Activated CD4-positive, alpha-beta T cell treated with anti-CD3 and anti-CD28 coated beads for 36 hours (primary cell): ENCODE measurements around the gene ADSL. TPM values are rescaled to one million over a fixed set of nuclear protein-coding genes. Genes with fewer than 3 reads are reported as not detected.
"Not testable (repeated sequence)": the region's sequence is repeated elsewhere in the genome, so short reads cannot be mapped to it uniquely, and the experiment has no call there.

ENCODE experiments used
- ATAC-seq: fragments of 200-7000 bp; cut with Tn5 transposase; one replicate; pipeline ENCODE4 v1.10.0; 2021; ENCODE audit warnings: mild to moderate bottlenecking, moderate library complexity
- CTCF ChIA-PET: fragments of 350-600 bp; sonication (Branson Sonifier 250); formaldehyde crosslinking; loops from one replicate; lab custom pipeline; 2021; ENCODE audit warnings: antibody characterized with exemption; lab: Charles Lee
- POLR2A ChIA-PET: fragments of 350-600 bp; sonication (Branson Sonifier 250); formaldehyde crosslinking; loops from one replicate; lab custom pipeline; 2021; ENCODE audit warnings: antibody characterized with exemption, inconsistent platforms; lab: Charles Lee
- DNase-seq: peaks from one replicate; pipeline ENCODE4 v3.0.0-alpha.2; 2020
- H3K27ac Mint-ChIP-seq: one replicate; pipeline ENCODE4 v1.8.0; 2021; ENCODE audit warnings: mixed read lengths
- H3K27me3 Mint-ChIP-seq: one replicate; pipeline ENCODE4 v1.8.0; 2021; ENCODE audit warnings: mixed read lengths
- H3K36me3 Mint-ChIP-seq: one replicate; pipeline ENCODE4 v1.8.0; 2021; ENCODE audit warnings: low read depth, mixed read lengths
- H3K4me1 Mint-ChIP-seq: one replicate; pipeline ENCODE4 v1.8.0; 2021; ENCODE audit warnings: mixed read lengths
- H3K4me3 Mint-ChIP-seq: one replicate; pipeline ENCODE4 v1.8.0; 2021; ENCODE audit warnings: mild to moderate bottlenecking, moderate library complexity, mixed read lengths
- H3K9me3 Mint-ChIP-seq: one replicate; pipeline ENCODE4 v1.8.0; 2021; ENCODE audit warnings: low read depth, mixed read lengths
- intact Hi-C, 2 experiments: fragments of 100-400 bp; cut with DNase I in 1 of 2; cut with micrococcal nuclease in 1 of 2; formaldehyde crosslinking; loops; one replicate each; pipeline versions ENCODE4 v1.14.2 to v1.15.1; 2022 to 2024; cut with DNase I, micrococcal nuclease
- total RNA-seq, 2 experiments: library from RNA; stranded (reverse); gene quantifications; one replicate each; pipeline ENCODE4 v1.2.3, GENCODE V29; 2021

The ADSL gene
- total RNA-seq, 2 experiments from 2014 or later, result 125 to 172 TPM

DNA sequence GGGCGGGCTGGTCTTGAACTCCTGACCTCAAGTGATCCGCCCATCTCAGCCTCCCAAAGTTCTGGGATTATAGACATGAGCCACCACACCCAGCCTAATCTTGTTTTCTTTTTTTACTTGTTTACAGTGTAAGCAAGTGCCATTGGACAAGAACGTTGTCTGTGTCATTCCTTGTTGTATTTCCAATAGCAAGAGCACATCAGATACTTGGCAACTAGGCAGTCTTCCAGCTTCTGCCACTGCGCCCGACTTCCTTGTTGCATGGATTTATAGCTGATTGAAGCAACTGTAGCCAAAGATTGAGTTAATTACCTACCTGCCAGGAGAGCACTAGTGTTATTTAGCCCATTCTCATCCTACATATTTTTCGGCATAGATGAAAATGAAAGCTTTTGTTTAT lies 21.0 kb downstream of the ADSL start:
- CTCF ChIA-PET, result interaction anchor here (0.6 to 1.3 kb wide), 2 partner anchors 19 to 832 kb away, joined by 3 to 6 read pairs; no protein-coding TSS in a partner anchor
- intact Hi-C loops, result no loop called here
- Mint-ChIP-seq H3K36me3 (peaks cover 68% of the 10 kb centered on the region), H3K4me1 (peaks cover 13% of the 10 kb centered on the region), H3K9me3 (no peaks in the 10 kb centered on the region), H3K27me3 (no peaks in the 10 kb centered on the region), H3K4me3 (no peak overlapping the region), H3K27ac (peak overlapping the region; percentile 47)
- POLR2A ChIA-PET, result no interaction called here
- no peak for DNase-seq
- ATAC-seq, result no peak

GRCh38 chr22:40368016-40368415 lies 21.7 kb downstream of the ADSL start:
- intact Hi-C loops, result no loop called here
- no peaks in the 10 kb centered on the region for H3K27me3 Mint-ChIP-seq
- no peak overlapping the region for H3K4me3 Mint-ChIP-seq
- ATAC-seq (no peak), DNase-seq (no peak)
- POLR2A ChIA-PET, result interaction anchor here (0.7 kb wide), 1 partner anchor 64 kb away, joined by 3 read pairs; no protein-coding TSS in a partner anchor
- H3K36me3 Mint-ChIP-seq, result peaks cover 62% of the 10 kb centered on the region
- H3K9me3 Mint-ChIP-seq, result no peaks in the 10 kb centered on the region
- peaks cover 19% of the 10 kb centered on the region for H3K4me1 Mint-ChIP-seq
- CTCF ChIA-PET, result interaction anchor here (0.6 to 1.3 kb wide), 4 partner anchors 20 to 833 kb away, joined by 3 to 6 read pairs (median 3); no protein-coding TSS in a partner anchor
- no peak overlapping the region for H3K27ac Mint-ChIP-seq

DNA sequence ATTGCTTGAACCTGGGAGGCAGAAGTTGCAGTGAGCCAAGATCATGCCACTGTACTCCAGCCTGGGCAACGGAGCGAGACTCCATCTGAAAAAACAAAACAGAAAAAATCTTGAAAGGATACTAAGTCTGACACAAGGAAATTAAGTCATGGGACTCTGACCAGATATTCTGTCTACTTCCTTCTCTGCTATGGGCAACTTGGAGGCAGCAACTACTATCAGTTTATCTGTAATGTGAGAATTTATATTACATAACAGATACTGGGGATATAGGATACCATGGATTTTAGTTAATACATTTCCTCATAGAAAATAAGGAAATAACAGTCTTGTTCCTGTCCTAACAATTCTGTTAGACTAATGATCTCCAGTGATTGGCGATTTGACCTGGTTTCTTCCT lies 22.5 kb downstream of the ADSL start:
- ChIA-PET POLR2A (no interaction called here), CTCF (interaction anchor here (1.3 kb wide), 1 partner anchor 20 kb away, joined by 6 read pairs; no protein-coding TSS in a partner anchor)
- H3K9me3 Mint-ChIP-seq, result no peaks in the 10 kb centered on the region
- H3K4me1 Mint-ChIP-seq, result peaks cover 23% of the 10 kb centered on the region
- no peaks in the 10 kb centered on the region for H3K27me3 Mint-ChIP-seq
- intact Hi-C loops, result no loop called here
- DNase-seq (no peak), ATAC-seq (no peak)
- no peak overlapping the region for H3K4me3 Mint-ChIP-seq
- peak overlapping the region; percentile 28 for H3K27ac Mint-ChIP-seq
- H3K36me3 Mint-ChIP-seq, result peaks cover 58% of the 10 kb centered on the region

DNA sequence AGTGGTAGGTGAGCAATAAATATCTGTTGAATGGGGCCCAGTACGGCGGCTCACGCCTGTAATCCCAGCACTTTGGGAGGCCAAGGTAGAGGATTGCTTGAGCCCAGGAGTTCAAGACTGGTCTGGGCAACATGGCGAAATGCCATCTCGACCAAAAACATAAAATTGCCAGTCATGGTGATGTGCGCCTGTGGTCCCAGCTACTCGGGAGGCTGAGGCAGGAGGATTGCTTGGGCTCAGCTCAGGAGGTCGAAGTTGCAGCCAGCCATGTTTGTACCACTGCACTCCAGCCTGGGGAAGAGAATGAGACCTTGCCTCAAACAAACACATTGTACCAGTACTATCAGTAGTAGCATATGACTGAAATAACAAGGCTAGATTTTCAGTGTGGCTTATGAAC lies 28.3 kb downstream of the ADSL start:
- CTCF ChIA-PET, result interaction anchor here (0.7 to 2.1 kb wide), 3 partner anchors 26 to 271 kb away, joined by 3 to 5 read pairs (median 4); no protein-coding TSS in a partner anchor

DNA sequence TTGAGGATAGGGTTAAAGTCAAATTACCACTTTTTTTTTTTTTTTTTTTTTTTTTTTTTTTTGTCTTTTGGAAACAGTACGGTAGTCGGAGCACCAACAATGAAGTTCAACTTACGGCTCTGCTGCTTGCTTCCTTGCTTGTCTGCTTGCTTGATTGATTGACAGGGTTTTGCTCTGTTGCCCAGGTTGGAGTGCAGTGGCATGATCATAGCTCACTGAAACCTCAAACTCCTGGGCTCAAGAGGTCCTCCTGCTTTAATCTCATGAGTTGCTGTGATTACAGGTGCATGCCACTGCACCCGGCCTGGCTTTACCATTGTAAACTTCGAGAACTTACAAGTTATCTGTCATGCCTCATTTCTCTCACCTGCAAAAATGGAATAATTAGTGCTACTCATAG lies 29.8 kb downstream of the ADSL start:
- ChIA-PET POLR2A (interaction anchor here (0.6 kb wide), 2 partner anchors 77 to 774 kb away, joined by 3 to 4 read pairs; no protein-coding TSS in a partner anchor), CTCF (interaction anchor here (0.7 to 2.1 kb wide), 3 partner anchors 11 to 674 kb away, joined by 3 to 5 read pairs (median 4); no protein-coding TSS in a partner anchor)
- no peaks in the 10 kb centered on the region for H3K27me3 Mint-ChIP-seq
- H3K4me1 Mint-ChIP-seq, result peaks cover 26% of the 10 kb centered on the region
- peaks cover 13% of the 10 kb centered on the region for H3K36me3 Mint-ChIP-seq
- ATAC-seq (no peak), DNase-seq (no peak)
- no peak overlapping the region for H3K4me3 Mint-ChIP-seq
- no peaks in the 10 kb centered on the region for H3K9me3 Mint-ChIP-seq
- intact Hi-C loops, result no loop called here
- H3K27ac Mint-ChIP-seq, result no peak overlapping the region

More for the DNA sequence above, 28.3 kb downstream of the ADSL start:
- POLR2A ChIA-PET, result no interaction called here
- Mint-ChIP-seq H3K4me1 (peaks cover 30% of the 10 kb centered on the region), H3K9me3 (no peaks in the 10 kb centered on the region), H3K27me3 (no peaks in the 10 kb centered on the region), H3K4me3 (no peak overlapping the region), H3K36me3 (peaks cover 18% of the 10 kb centered on the region), H3K27ac (no peak overlapping the region)
- intact Hi-C loops, result no loop called here
- no peak for DNase-seq
- no peak for ATAC-seq

- POLR2A ChIA-PET, result no interaction called here
- Mint-ChIP-seq H3K27ac (no peak overlapping the region), H3K36me3 (peaks cover 11% of the 10 kb centered on the region)
Observed at GRCh38 chr22:40377931-40378330, 31.6 kb downstream of the ADSL start.

GRCh38 chr22:40378448-40378847 lies 32.1 kb downstream of the ADSL start:
- POLR2A ChIA-PET, intact Hi-C loops, H3K4me3 Mint-ChIP-seq, H3K27ac Mint-ChIP-seq, DNase-seq, H3K9me3 Mint-ChIP-seq, H3K27me3 Mint-ChIP-seq, H3K36me3 Mint-ChIP-seq, ATAC-seq: not testable (repeated sequence)
- peaks cover 23% of the 10 kb centered on the region for H3K4me1 Mint-ChIP-seq
- CTCF ChIA-PET, result interaction anchor here (0.7 to 1.1 kb wide), 2 partner anchors 9 to 125 kb away, joined by 3 read pairs; no protein-coding TSS in a partner anchor

More at GRCh38 chr22:40377931-40378330, 31.6 kb downstream of the ADSL start:
- H3K9me3 Mint-ChIP-seq, result no peaks in the 10 kb centered on the region
- ATAC-seq (no peak), DNase-seq (no peak)
- no peak overlapping the region for H3K4me3 Mint-ChIP-seq
- CTCF ChIA-PET, result no interaction called here
- H3K4me1 Mint-ChIP-seq, result peaks cover 24% of the 10 kb centered on the region
- H3K27me3 Mint-ChIP-seq, result no peaks in the 10 kb centered on the region
- intact Hi-C loops, result no loop called here

DNA sequence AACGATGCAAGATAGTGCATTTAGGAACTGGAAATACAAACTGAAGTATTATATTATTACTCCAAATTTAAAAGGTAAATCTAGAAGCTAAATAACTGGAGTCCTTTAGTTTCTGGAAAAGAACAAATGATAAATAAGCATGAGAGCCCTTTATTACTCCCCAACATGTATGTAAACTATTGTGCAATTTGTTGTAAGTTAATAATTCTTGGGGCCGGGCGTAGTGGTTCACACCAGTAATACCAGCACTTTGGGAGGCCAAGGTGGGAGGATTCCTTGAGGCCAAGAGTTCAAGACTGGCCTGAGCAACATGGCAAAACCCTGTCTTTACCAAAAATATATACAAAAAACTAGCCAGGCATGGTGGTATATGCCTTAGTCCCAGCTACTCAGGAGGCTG lies 35.2 kb downstream of the ADSL start:
- H3K9me3 Mint-ChIP-seq, result no peaks in the 10 kb centered on the region
- no peak overlapping the region for H3K27ac Mint-ChIP-seq
- CTCF ChIA-PET, result interaction anchor here (1.2 kb wide), 1 partner anchor 55 kb away, joined by 3 read pairs; no protein-coding TSS in a partner anchor
- DNase-seq (no peak), ATAC-seq (no peak)
- H3K4me3 Mint-ChIP-seq, result no peak overlapping the region
- peaks cover 4% of the 10 kb centered on the region for H3K36me3 Mint-ChIP-seq
- POLR2A ChIA-PET, result no interaction called here
- intact Hi-C loops, result no loop called here
- H3K27me3 Mint-ChIP-seq, result no peaks in the 10 kb centered on the region
- H3K4me1 Mint-ChIP-seq, result peaks cover 44% of the 10 kb centered on the region

GRCh38 chr22:40383905-40384304 lies 37.6 kb downstream of the ADSL start:
- ATAC-seq (no peak), DNase-seq (no peak)
- Mint-ChIP-seq H3K27me3 (no peaks in the 10 kb centered on the region), H3K4me1 (peaks cover 61% of the 10 kb centered on the region), H3K27ac (peak overlapping the region; percentile 77), H3K4me3 (no peak overlapping the region), H3K36me3 (peaks cover 9% of the 10 kb centered on the region), H3K9me3 (no peaks in the 10 kb centered on the region)
- intact Hi-C loops, result loop anchor here in 1 of 2 experiments (2.0 kb wide), 1 partner anchor 13 kb away; the partner anchor contains the start of gene SGSM3
- CTCF ChIA-PET, result interaction anchor here (1.6 kb wide), 1 partner anchor 105 kb away, joined by 6 read pairs; no protein-coding TSS in a partner anchor
- POLR2A ChIA-PET, result interaction anchor here (0.5 to 0.6 kb wide), 2 partner anchors 38 to 102 kb away, joined by 5 to 9 read pairs; no protein-coding TSS in a partner anchor

- ChIA-PET POLR2A (interaction anchor here (0.7 kb wide), 3 partner anchors 39 to 391 kb away, joined by 3 to 4 read pairs (median 3); no protein-coding TSS in a partner anchor), CTCF (interaction anchor here (0.5 to 1.6 kb wide), 11 partner anchors 10 to 298 kb away, joined by 3 to 6 read pairs (median 4); partner anchors contain the start of gene SGSM3)
- H3K27me3 Mint-ChIP-seq, result no peaks in the 10 kb centered on the region
- H3K9me3 Mint-ChIP-seq, result no peaks in the 10 kb centered on the region
- DNase-seq, result peak; percentile 62
- H3K36me3 Mint-ChIP-seq, result peaks cover 10% of the 10 kb centered on the region
- peak; percentile 86 for ATAC-seq
- H3K27ac Mint-ChIP-seq, result peak overlapping the region; percentile 89
- H3K4me3 Mint-ChIP-seq, result peak overlapping the region; percentile 68
- intact Hi-C loops, result loop anchor here in 1 of 2 experiments (2.0 kb wide), 1 partner anchor 14 kb away; the partner anchor contains the start of gene SGSM3
- peaks cover 58% of the 10 kb centered on the region for H3K4me1 Mint-ChIP-seq
Observed at GRCh38 chr22:40385036-40385782, 38.9 kb downstream of the ADSL start.

DNA sequence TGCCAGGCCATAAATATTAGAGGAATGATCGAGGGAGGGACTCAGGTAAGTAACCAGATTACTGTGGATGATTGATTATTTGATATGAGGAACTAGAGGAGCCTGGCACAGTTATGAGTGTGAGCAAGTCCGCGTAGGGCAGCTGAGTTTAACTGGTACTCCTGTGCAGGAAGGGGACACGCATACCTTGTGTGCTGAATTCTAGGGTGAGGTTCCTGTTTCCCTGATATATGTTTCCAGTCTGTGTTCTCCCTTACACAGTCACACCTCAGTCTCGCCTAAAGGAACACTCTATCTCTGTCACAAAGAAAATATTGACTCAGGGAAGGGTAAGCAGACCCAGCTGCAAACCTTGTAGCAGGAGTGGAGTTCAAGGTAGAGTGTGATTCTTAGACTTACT lies 41.4 kb downstream of the ADSL start:
- no peak overlapping the region for H3K4me3 Mint-ChIP-seq
- intact Hi-C loops, result no loop called here
- no peaks in the 10 kb centered on the region for H3K9me3 Mint-ChIP-seq
- no peak for DNase-seq
- H3K4me1 Mint-ChIP-seq, result peaks cover 67% of the 10 kb centered on the region
- peak; percentile 30 for ATAC-seq
- H3K27me3 Mint-ChIP-seq, result no peaks in the 10 kb centered on the region
- peaks cover 7% of the 10 kb centered on the region for H3K36me3 Mint-ChIP-seq
- POLR2A ChIA-PET, result no interaction called here
- CTCF ChIA-PET, result interaction anchor here (1.0 to 1.1 kb wide), 4 partner anchors 9 to 263 kb away, joined by 3 to 4 read pairs (median 3); no protein-coding TSS in a partner anchor
- peak overlapping the region; percentile 7 for H3K27ac Mint-ChIP-seq
